ENCODE results near the gene SCAMP2.

SCAMP2 gene

GRCh38 chr15:74832826-74833225, 40.3 kb downstream of the SCAMP2 start:
- TF ChIP-seq CTCF (IDR thresholded peaks at IDR 0.05) = no peak

- no peak for TF ChIP-seq CTCF (IDR thresholded peaks at IDR 0.05)
Measured at GRCh38 chr15:74831813-74832495, 41.2 kb downstream of the SCAMP2 start.

- no peak for TF ChIP-seq CTCF (IDR thresholded peaks at IDR 0.05)
Measured at GRCh38 chr15:74830868-74831267, 42.3 kb downstream of the SCAMP2 start.

- TF ChIP-seq CTCF (IDR thresholded peaks at IDR 0.05) = no peak
Measured at GRCh38 chr15:74829991-74830390, 43.2 kb downstream of the SCAMP2 start.

GRCh38 chr15:74829486-74829885, 43.7 kb downstream of the SCAMP2 start:
- TF ChIP-seq CTCF (IDR thresholded peaks at IDR 0.05) = no peak

- no peak for TF ChIP-seq CTCF (IDR thresholded peaks at IDR 0.05)
Measured at GRCh38 chr15:74828835-74829234, 44.3 kb downstream of the SCAMP2 start.

- no peak for TF ChIP-seq CTCF (IDR thresholded peaks at IDR 0.05)
Measured at GRCh38 chr15:74827614-74828013, 45.6 kb downstream of the SCAMP2 start.

GRCh38 chr15:74826921-74827320, 46.2 kb downstream of the SCAMP2 start:
- TF ChIP-seq CTCF (IDR thresholded peaks at IDR 0.05) = no peak
